Esophagus (tissue), 2 donors: ENCODE measurements around the gene HBD. TPM values are rescaled to one million over a fixed set of nuclear protein-coding genes. Genes with fewer than 3 reads are reported as not detected.

Source experiments
- H3K27ac ChIP-seq, 2 donors: one replicate each; pipeline ENCODE4 v1.5.1; 2013; ENCODE audit warnings: low read depth in 2 of 2, mild to moderate bottlenecking in 2 of 2, inconsistent platforms in 1 of 2, low read length in 1 of 2, moderate library complexity in 1 of 2
- H3K27me3 ChIP-seq, 2 donors: one replicate each; pipeline ENCODE4 v1.6.1; 2013; ENCODE audit warnings: low read length in 2 of 2, control low read depth in 1 of 2, mild to moderate bottlenecking in 1 of 2; ENCODE audit not compliant: insufficient read depth in 2 of 2, control insufficient read depth in 1 of 2
- H3K36me3 ChIP-seq, 2 donors: one replicate each; pipeline ENCODE4 v1.6.1; 2013; ENCODE audit warnings: low read length in 1 of 2; ENCODE audit not compliant: control insufficient read depth in 2 of 2, insufficient read depth in 2 of 2
- H3K4me1 ChIP-seq, 2 donors: one replicate each; pipeline ENCODE4 v1.6.1; 2013; ENCODE audit warnings: low read length in 1 of 2; ENCODE audit not compliant: control insufficient read depth in 2 of 2, insufficient read depth in 2 of 2
- H3K4me3 ChIP-seq, 2 donors: one replicate each; pipeline ENCODE4 v1.5.1; 2013; ENCODE audit warnings: low read length in 2 of 2, mild to moderate bottlenecking in 2 of 2, low read depth in 1 of 2, moderate library complexity in 1 of 2
- H3K9me3 ChIP-seq, 2 donors: one replicate each; pipeline ENCODE4 v1.6.1; 2013; ENCODE audit warnings: mild to moderate bottlenecking in 2 of 2, low read depth in 1 of 2, low read length in 1 of 2, moderate library complexity in 1 of 2; ENCODE audit not compliant: control insufficient read depth in 2 of 2, insufficient read depth in 1 of 2
- WGBS, 2 donors: extraction: QIAGEN DNeasy Blood & Tissue Kit; methylation state at CpG; one replicate each; pipeline ENCODE4 v1.1.7; 2013; 5-methylcytosine and 5-hydroxymethylcytosine counted together
- polyA plus RNA-seq, 2 donors: library from polyadenylated mRNA; stranded (reverse); fragments of 200-250 nt; gene quantifications; one replicate each; pipeline ENCODE4 v1.2.3, GENCODE V29; 2013
- donor health status: healthy with polysubstance abuse.
- donor health status: Bipolar disorder and iron deficiency.

The HBD gene
- polyA plus RNA-seq, 2 donors, result not detected

- no peaks in the 10 kb centered on the region for H3K27me3 ChIP-seq
- WGBS, 2 donors, result 64 to 69% methylated on average over 6 of the region's 6 CpGs
- no peak overlapping the region for H3K27ac ChIP-seq
- H3K4me1 ChIP-seq, result peaks cover 0 to under 1% of the 10 kb centered on the region in 2 donors
- no peaks in the 10 kb centered on the region for H3K9me3 ChIP-seq
- no peaks in the 10 kb centered on the region for H3K36me3 ChIP-seq
- H3K4me3 ChIP-seq, result no peak overlapping the region
Observed at GRCh38 chr11:5275369-5276110, 41.3 kb upstream of the HBD start.

GRCh38 chr11:5274395-5274794, 40.1 kb upstream of the HBD start:
- Histone ChIP-seq H3K9me3 (peaks cover 0 to 2% of the 10 kb centered on the region in 2 donors), H3K4me1 (no peaks in the 10 kb centered on the region), H3K36me3 (no peaks in the 10 kb centered on the region), H3K4me3 (no peak overlapping the region), H3K27me3 (no peaks in the 10 kb centered on the region), H3K27ac (no peak overlapping the region)
- 73 to 79% methylated on average over 5 of the region's 5 CpGs for WGBS, 2 donors

- no peak overlapping the region for H3K4me3 ChIP-seq
- peaks cover 0 to 2% of the 10 kb centered on the region in 2 donors for H3K9me3 ChIP-seq
- no peaks in the 10 kb centered on the region for H3K36me3 ChIP-seq
- no peak overlapping the region for H3K27ac ChIP-seq
- H3K4me1 ChIP-seq, result no peaks in the 10 kb centered on the region
- no peaks in the 10 kb centered on the region for H3K27me3 ChIP-seq
- 64 to 65% methylated on average over 4 of the region's 4 CpGs for WGBS, 2 donors
Observed at GRCh38 chr11:5272395-5273017, 38.2 kb upstream of the HBD start.

- Histone ChIP-seq H3K4me1 (no peaks in the 10 kb centered on the region), H3K36me3 (no peaks in the 10 kb centered on the region), H3K27me3 (no peaks in the 10 kb centered on the region), H3K9me3 (peaks cover 0 to 2% of the 10 kb centered on the region in 2 donors), H3K27ac (no peak within 1 kb of the TSS), H3K4me3 (no peak within 1 kb of the TSS)
- 50 to 53% methylated on average over 4 of the region's 4 CpGs for WGBS, 2 donors
Observed at GRCh38 chr11:5269715-5270147, 35.4 kb upstream of the HBD start, which contains the start of gene HBE1. TSS of gene HBE1 (minus strand) at chr11:5269945. CDS start at chr11:5269890, 55 bp downstream.

- no peaks in the 10 kb centered on the region for H3K27me3 ChIP-seq
- no peaks in the 10 kb centered on the region for H3K36me3 ChIP-seq
- H3K4me1 ChIP-seq, result no peaks in the 10 kb centered on the region
- H3K27ac ChIP-seq, result no peak overlapping the region
- 78 to 81% methylated on average over 2 of the region's 2 CpGs for WGBS, 2 donors
- H3K9me3 ChIP-seq, result peaks cover 0 to 2% of the 10 kb centered on the region in 2 donors
- H3K4me3 ChIP-seq, result no peak overlapping the region
Observed at GRCh38 chr11:5267033-5267563, 32.8 kb upstream of the HBD start.

GRCh38 chr11:5266609-5267008, 32.3 kb upstream of the HBD start:
- H3K27ac ChIP-seq, result no peak overlapping the region
- H3K9me3 ChIP-seq, result peaks cover 0 to 2% of the 10 kb centered on the region in 2 donors
- no peaks in the 10 kb centered on the region for H3K36me3 ChIP-seq
- H3K27me3 ChIP-seq, result no peaks in the 10 kb centered on the region
- H3K4me1 ChIP-seq, result no peaks in the 10 kb centered on the region
- H3K4me3 ChIP-seq, result no peak overlapping the region

- Histone ChIP-seq H3K9me3 (peaks cover 0 to 2% of the 10 kb centered on the region in 2 donors), H3K36me3 (no peaks in the 10 kb centered on the region), H3K4me3 (no peak overlapping the region), H3K27me3 (no peaks in the 10 kb centered on the region), H3K4me1 (no peaks in the 10 kb centered on the region), H3K27ac (no peak overlapping the region)
- 42% methylated on average over 2 of the region's 2 CpGs for WGBS, 2 donors
Observed at GRCh38 chr11:5265832-5266231, 31.5 kb upstream of the HBD start.

GRCh38 chr11:5258543-5259262, 24.4 kb upstream of the HBD start:
- Histone ChIP-seq H3K4me3 (no peak overlapping the region), H3K27me3 (no peaks in the 10 kb centered on the region), H3K9me3 (peaks cover 2 to 3% of the 10 kb centered on the region in 2 donors), H3K4me1 (no peaks in the 10 kb centered on the region), H3K36me3 (no peaks in the 10 kb centered on the region), H3K27ac (no peak overlapping the region)
- 75 to 77% methylated on average over 7 of the region's 7 CpGs for WGBS, 2 donors

- H3K4me3 ChIP-seq, result no peak overlapping the region
- H3K36me3 ChIP-seq, result no peaks in the 10 kb centered on the region
- WGBS, 2 donors, result 22 to 26% methylated on average over 2 of the region's 2 CpGs
- peaks cover 2 to 3% of the 10 kb centered on the region in 2 donors for H3K9me3 ChIP-seq
- no peaks in the 10 kb centered on the region for H3K4me1 ChIP-seq
- H3K27ac ChIP-seq, result no peak overlapping the region
- H3K27me3 ChIP-seq, result no peaks in the 10 kb centered on the region
Observed at GRCh38 chr11:5257296-5257695, 23.0 kb upstream of the HBD start.
